AG08395 (cell line): ENCODE measurements around the gene SEZ6L.

Experiments used
- DNase-seq: peaks from one replicate; pipeline ENCODE4 v3.0.0; 2012; ENCODE audit warnings: mixed read lengths, low spot score

SEZ6L gene

GRCh38 chr22:26302726-26303125 is 133.5 kb downstream of the SEZ6L start:
- no peak for DNase-seq

- DNase-seq = no peak
Observed at GRCh38 chr22:26303475-26303874, 134.2 kb downstream of the SEZ6L start.

GRCh38 chr22:26304730-26305129 is 135.5 kb downstream of the SEZ6L start:
- no peak for DNase-seq

GRCh38 chr22:26308467-26308866 is 139.2 kb downstream of the SEZ6L start:
- DNase-seq = no peak

- DNase-seq = no peak
Observed at GRCh38 chr22:26310616-26311015, 141.4 kb downstream of the SEZ6L start.

GRCh38 chr22:26313291-26313690 is 144.0 kb downstream of the SEZ6L start:
- no peak for DNase-seq

- DNase-seq = no peak
Observed at GRCh38 chr22:26314171-26314570, 144.9 kb downstream of the SEZ6L start.

GRCh38 chr22:26314656-26315055 is 145.4 kb downstream of the SEZ6L start:
- no peak for DNase-seq

- DNase-seq = no peak
Observed at GRCh38 chr22:26316732-26317285, 147.5 kb downstream of the SEZ6L start.

- peak; percentile 50 for DNase-seq
Observed at GRCh38 chr22:26318975-26319374, 149.7 kb downstream of the SEZ6L start.

- no peak for DNase-seq
Observed at GRCh38 chr22:26320447-26320846, 151.2 kb downstream of the SEZ6L start.

GRCh38 chr22:26321469-26321913 is 152.2 kb downstream of the SEZ6L start:
- DNase-seq = peak; percentile 82

GRCh38 chr22:26322179-26322905 is 153.1 kb downstream of the SEZ6L start:
- DNase-seq = peak; percentile 92

GRCh38 chr22:26323013-26323412 is 153.8 kb downstream of the SEZ6L start:
- DNase-seq = no peak

GRCh38 chr22:26324150-26324549 is 154.9 kb downstream of the SEZ6L start:
- DNase-seq = no peak

GRCh38 chr22:26325641-26326040 is 156.4 kb downstream of the SEZ6L start:
- peak; percentile 26 for DNase-seq

- DNase-seq = no peak
Observed at GRCh38 chr22:26326803-26327202, 157.5 kb downstream of the SEZ6L start.

GRCh38 chr22:26327306-26327705 is 158.0 kb downstream of the SEZ6L start:
- DNase-seq = no peak

GRCh38 chr22:26328221-26328620 is 159.0 kb downstream of the SEZ6L start:
- DNase-seq = no peak

- DNase-seq = peak; percentile 76
Observed at GRCh38 chr22:26330971-26331625, 161.8 kb downstream of the SEZ6L start.

- DNase-seq = no peak
Observed at GRCh38 chr22:26333088-26333800, 164.0 kb downstream of the SEZ6L start.

- no peak for DNase-seq
Observed at GRCh38 chr22:26334232-26334631, 165.0 kb downstream of the SEZ6L start.

- DNase-seq = no peak
Observed at GRCh38 chr22:26336773-26337172, 167.5 kb downstream of the SEZ6L start.
